Keratinocyte (primary cell): ENCODE results near the gene MAGI2. TPM values are rescaled to one million over a fixed set of nuclear protein-coding genes. Genes with fewer than 3 reads are reported as not detected.
"Not testable (repeated sequence)": the region's sequence is repeated elsewhere in the genome, so short reads cannot be mapped to it uniquely, and the experiment has no call there.

ENCODE experiments used
- DNase-seq: peaks from one replicate; pipeline ENCODE4 v3.0.0-alpha.2; 2011; ENCODE audit warnings: low read depth, missing footprints, low spot score
- FAIRE-seq: peaks from 2 replicates; lab custom pipeline; 2011; peaks lifted over from hg19 to GRCh38; lab: Jason Lieb, UNC
- H2AFZ ChIP-seq: 2 replicates; pipeline ENCODE4 v1.6.0; 2012; ENCODE audit warnings: low read length, control low read depth, inconsistent platforms; ENCODE audit not compliant: control insufficient read depth
- H3K27ac ChIP-seq: 2 replicates; pipeline ENCODE4 v1.5.1; 2011; ENCODE audit warnings: low read length; ENCODE audit not compliant: control insufficient read depth, insufficient read depth
- H3K27me3 ChIP-seq: 3 replicates; pipeline ENCODE4 v1.6.0; 2011; ENCODE audit warnings: low read length; ENCODE audit not compliant: control insufficient read depth, insufficient read depth; ENCODE audit errors: extremely low read depth
- H3K36me3 ChIP-seq, 2 experiments: 2 replicates in 1 of 2; 3 replicates in 1 of 2; pipeline ENCODE4 v1.5.1; 2011; ENCODE audit warnings: low read length in 2 of 2, mild to moderate bottlenecking in 1 of 2; ENCODE audit not compliant: control insufficient read depth in 2 of 2, insufficient read depth in 2 of 2; ENCODE audit errors: extremely low read depth in 1 of 2
- H3K4me1 ChIP-seq: 3 replicates; pipeline ENCODE4 v1.5.1; 2011; ENCODE audit warnings: low read length; ENCODE audit not compliant: control insufficient read depth, insufficient read depth; ENCODE audit errors: extremely low read depth
- H3K4me2 ChIP-seq: 3 replicates; pipeline ENCODE4 v1.6.0; 2011; ENCODE audit warnings: low read depth, low read length; ENCODE audit not compliant: control insufficient read depth, insufficient read depth; ENCODE audit errors: extremely low read depth
- H3K4me3 ChIP-seq, 3 experiments: fragments of 200-600 bp in 1 of 3; sonication (generic) in 1 of 3; 2 replicates in 2 of 3; 3 replicates in 1 of 3; pipeline ENCODE4 v1.5.1; 2011 to 2016; ENCODE audit warnings: low read length in 3 of 3, mild to moderate bottlenecking in 3 of 3, control low read depth in 2 of 3, inconsistent platforms in 1 of 3, low read depth in 1 of 3, mixed read lengths in 1 of 3, mixed run types in 1 of 3, moderate library complexity in 1 of 3; ENCODE audit not compliant: control insufficient read depth in 2 of 3, insufficient read depth in 2 of 3; ENCODE audit errors: extremely low read depth in 1 of 3
- H3K79me2 ChIP-seq: 2 replicates; pipeline ENCODE4 v1.6.0; 2012; ENCODE audit warnings: low read length; ENCODE audit not compliant: control insufficient read depth, insufficient read depth
- H3K9ac ChIP-seq: 3 replicates; pipeline ENCODE4 v1.6.0; 2011; ENCODE audit warnings: low read length; ENCODE audit not compliant: control insufficient read depth, insufficient read depth; ENCODE audit errors: extremely low read depth
- H3K9me1 ChIP-seq: 3 replicates; pipeline ENCODE4 v1.6.0; 2011; ENCODE audit warnings: low read length; ENCODE audit not compliant: control insufficient read depth, insufficient read depth; ENCODE audit errors: extremely low read depth
- H3K9me3 ChIP-seq: 2 replicates; pipeline ENCODE4 v1.5.1; 2012; ENCODE audit warnings: low read depth, low read length; ENCODE audit not compliant: control insufficient read depth
- H4K20me1 ChIP-seq: 3 replicates; pipeline ENCODE4 v1.6.0; 2011; ENCODE audit warnings: low read length; ENCODE audit not compliant: control insufficient read depth, insufficient read depth; ENCODE audit errors: extremely low read depth
- CTCF ChIP-seq, 3 experiments: IDR thresholded peaks in 1 of 3; conservative IDR thresholded peaks in 1 of 3; optimal IDR thresholded peaks in 1 of 3; 2 replicates in 2 of 3; 3 replicates in 1 of 3; pipeline versions ENCODE3 to v1.5.1; 2011; ENCODE audit warnings: low read length in 3 of 3, mild to moderate bottlenecking in 3 of 3, moderate library complexity in 2 of 3, control low read depth in 1 of 3, inconsistent platforms in 1 of 3; ENCODE audit not compliant: insufficient read depth in 2 of 3; ENCODE audit errors: extremely low read depth in 1 of 3
- EZH2 ChIP-seq: IDR thresholded peaks from one replicate; pipeline ENCODE4 v1.6.1; 2012; ENCODE audit warnings: inconsistent platforms, mild to moderate bottlenecking, low read length, moderate library complexity
- dilution Hi-C: fragments of 300-500 bp; cut with MboI; formaldehyde crosslinking; loops from one replicate; pipeline ENCODE4 v1.7.0; 2020; ENCODE audit warnings: low sequenced_read_pairs; ENCODE audit not compliant: extremely low pct_ligation_motif_present
- polyA plus RNA-seq, 5 experiments: library from polyadenylated mRNA; depleted of rRNA in 3 of 5; stranded (reverse) in 3 of 5; stranded (forward) in 1 of 5; unstranded in 1 of 5; fragments of >200 nt; gene quantifications; 1 replicate in 1 of 5; 2 replicates in 3 of 5; 3 replicates in 1 of 5; pipeline versions ENCODE4 v1.2.1 to v1.2.3, GENCODE V29; 2011 to 2012; ENCODE audit warnings: missing spikeins in 2 of 5, low read depth in 1 of 5, low replicate concordance in 1 of 5

MAGI2 gene
- polyA plus RNA-seq, 1 donor (not counting 4 experiments of a cell fraction or from before 2014, with no cell fraction given): 0.07 TPM

- H3K27me3 ChIP-seq: no peaks in the 10 kb centered on the region
- TF ChIP-seq EZH2: no peak
- TF ChIP-seq CTCF (optimal IDR thresholded peaks at IDR 0.05 in 1 of 3, IDR thresholded peaks at IDR 0.05 in 1 of 3, conservative IDR thresholded peaks at IDR 0.05 in 1 of 3; ENCODE audit: extremely low read depth in 1 of 3, insufficient read depth in 2 of 3, low read length in 3 of 3): no peak
- no peaks in the 10 kb centered on the region for H3K4me1 ChIP-seq
- H3K9ac ChIP-seq: no peak overlapping the region
- no peak for FAIRE-seq
- H3K4me3 ChIP-seq: no peak overlapping the region
- H3K27ac ChIP-seq: no peak overlapping the region
- H3K4me2 ChIP-seq: no peak overlapping the region
- dilution Hi-C loops: no loop called here
- H3K9me1 ChIP-seq: no peaks in the 10 kb centered on the region
- no peak overlapping the region for H2AFZ ChIP-seq
- no peak for DNase-seq
- H3K36me3 ChIP-seq: no peaks in the 10 kb centered on the region
- no peaks in the 10 kb centered on the region for H3K79me2 ChIP-seq
- H3K9me3 ChIP-seq: no peaks in the 10 kb centered on the region
- no peaks in the 10 kb centered on the region for H4K20me1 ChIP-seq
Measured at GRCh38 chr7:78248867-78249266, 1204.6 kb downstream of the MAGI2 start.

- Histone ChIP-seq H3K4me3 (no peak overlapping the region), H3K27ac (no peak overlapping the region), H3K9me3 (no peaks in the 10 kb centered on the region), H3K4me1 (no peaks in the 10 kb centered on the region), H3K9me1 (no peaks in the 10 kb centered on the region), H2AFZ (no peak overlapping the region), H4K20me1 (no peaks in the 10 kb centered on the region), H3K27me3 (no peaks in the 10 kb centered on the region), H3K36me3 (no peaks in the 10 kb centered on the region), H3K9ac (no peak overlapping the region), H3K4me2 (no peak overlapping the region), H3K79me2 (no peaks in the 10 kb centered on the region)
- FAIRE-seq: no peak
- no peak for DNase-seq
- TF ChIP-seq CTCF (optimal IDR thresholded peaks at IDR 0.05 in 1 of 3, IDR thresholded peaks at IDR 0.05 in 1 of 3, conservative IDR thresholded peaks at IDR 0.05 in 1 of 3; ENCODE audit: extremely low read depth in 1 of 3, insufficient read depth in 2 of 3, low read length in 3 of 3) (no peak), EZH2 (no peak)
- dilution Hi-C loops: no loop called here
Measured at GRCh38 chr7:78247910-78248689, 1205.4 kb downstream of the MAGI2 start.

GRCh38 chr7:78240179-78240578, 1213.3 kb downstream of the MAGI2 start:
- H3K9ac ChIP-seq, H3K4me3 ChIP-seq, H3K36me3 ChIP-seq, H4K20me1 ChIP-seq, H3K27me3 ChIP-seq, DNase-seq, H3K4me2 ChIP-seq, H2AFZ ChIP-seq, H3K27ac ChIP-seq, H3K9me3 ChIP-seq, dilution Hi-C loops, FAIRE-seq, H3K79me2 ChIP-seq, H3K9me1 ChIP-seq, H3K4me1 ChIP-seq: not testable (repeated sequence)
